ENCODE results near the gene ATF2. TPM values are rescaled to one million over a fixed set of nuclear protein-coding genes. Genes with fewer than 3 reads are reported as not detected.

The ATF2 gene
- total and polyA plus RNA-seq, 2 of the 13 experiments (the other 11 are each of a cell fraction or from before 2014, with no cell fraction given): 91.6 to 95.1 TPM

GRCh38 chr2:175181877-175182308 is 13.9 kb upstream of the ATF2 start (continued):
- no peak for TF ChIP-seq AFF4 (CRISPR knock-in tag; IDR thresholded peaks at IDR 0.05)
- no peak for TF ChIP-seq SMAD1 (CRISPR knock-in tag; IDR thresholded peaks at IDR 0.05; ENCODE audit: borderline replicate concordance, low read depth)
- no peak for TF ChIP-seq ONECUT2 (CRISPR knock-in tag; IDR thresholded peaks at IDR 0.05)
- no peak for TF ChIP-seq ATRX (CRISPR knock-in tag; IDR thresholded peaks at IDR 0.05; ENCODE audit: borderline replicate concordance)
- no peak for TF ChIP-seq NCOA5 (CRISPR knock-in tag; IDR thresholded peaks at IDR 0.05)
- TF ChIP-seq GMEB1 (CRISPR knock-in tag; IDR thresholded peaks at IDR 0.05; ENCODE audit: borderline replicate concordance): no peak
- TF ChIP-seq HOXA7 (CRISPR knock-in tag; IDR thresholded peaks at IDR 0.05): no peak
- TF ChIP-seq MEF2D (CRISPR knock-in tag; IDR thresholded peaks at IDR 0.05): no peak
- no peak for TF ChIP-seq ZNF468 (CRISPR knock-in tag; IDR thresholded peaks at IDR 0.05)
- TF ChIP-seq REL (CRISPR knock-in tag; conservative IDR thresholded peaks at IDR 0.05): 0 out of 2 replicates have a peak, but pooled peaks have one; percentile 8
- TF ChIP-seq ZNF543 (CRISPR knock-in tag; IDR thresholded peaks at IDR 0.05): no peak
- no peak for TF ChIP-seq HIVEP1 (CRISPR knock-in tag; IDR thresholded peaks at IDR 0.05)
- TF ChIP-seq ZHX1 (CRISPR knock-in tag; IDR thresholded peaks at IDR 0.05; ENCODE audit: low read depth): no peak
- TF ChIP-seq MTA1 (CRISPR knock-in tag; IDR thresholded peaks at IDR 0.05; ENCODE audit: borderline replicate concordance): no peak
- no peak for TF ChIP-seq ETV5 (CRISPR knock-in tag; IDR thresholded peaks at IDR 0.05; ENCODE audit: borderline replicate concordance)
- no peak for TF ChIP-seq TFAP4 (IDR thresholded peaks at IDR 0.05; ENCODE audit: borderline replicate concordance, low read depth)
- TF ChIP-seq MTA3 (CRISPR knock-in tag; IDR thresholded peaks at IDR 0.05): no peak
- TF ChIP-seq NFKBIZ (CRISPR knock-in tag; IDR thresholded peaks at IDR 0.05): no peak
- no peak for TF ChIP-seq MAZ (IDR thresholded peaks at IDR 0.05; ENCODE audit: borderline replicate concordance, low read depth, low read length)
- no peak for TF ChIP-seq MAZ (CRISPR knock-in tag; IDR thresholded peaks at IDR 0.05; ENCODE audit: low read depth)
- TF ChIP-seq NKX3-1 (CRISPR knock-in tag; IDR thresholded peaks at IDR 0.05): no peak

All from HepG2 (cell line).